ENCODE results near the gene LEF1. TPM values are rescaled to one million over a fixed set of nuclear protein-coding genes. Genes with fewer than 3 reads are reported as not detected.

Gene LEF1
- total and polyA plus RNA-seq, 2 of the 8 experiments (the other 6 are each of a cell fraction or from before 2014, with no cell fraction given) = 2.6 to 5.2 TPM

- no peaks in the 10 kb centered on the region for H3K79me1 ChIP-seq (ENCODE audit: low read depth, low read length)
- H3K79me2 ChIP-seq (ENCODE audit: control insufficient read depth in 1 of 2, insufficient read depth in 2 of 2, low read length in 2 of 2) = no peaks in the 10 kb centered on the region
- H3K4me1 ChIP-seq (replicated peaks in 1 of 4; ENCODE audit: control insufficient read depth in 3 of 4, insufficient read depth in 4 of 4, low read length in 3 of 4) = 0 out of 7 replicates have a peak, but pooled peaks cover 0 to 2% (median 0%) of the 10 kb centered on the region in 4 experiments
- H4K91ac ChIP-seq (replicated peaks; ENCODE audit: insufficient read length, low read length) = no peak overlapping the region
- H3K14ac ChIP-seq (ENCODE audit: insufficient read length) = no peak overlapping the region
- no peaks in the 10 kb centered on the region for H3K27me3 ChIP-seq (replicated peaks in 1 of 4; ENCODE audit: control insufficient read depth in 3 of 4, extremely low read depth in 1 of 4, insufficient read depth in 3 of 4, low read length in 3 of 4)
- H3K56ac ChIP-seq (replicated peaks; ENCODE audit: insufficient read length, low read depth, low read length) = no peak overlapping the region
- CTCF ChIA-PET (ENCODE audit: partially characterized antibody) = interaction anchor here (0.9 kb wide), 1 partner anchor 10 kb away, joined by 3 read pairs; no protein-coding TSS in a partner anchor
- no peak overlapping the region for H3K23ac ChIP-seq (ENCODE audit: insufficient read length)
- no peak overlapping the region for H3K9ac ChIP-seq (replicated peaks in 1 of 4; ENCODE audit: extremely low read depth in 1 of 4, low read depth in 3 of 4, low read length in 3 of 4)
- WGBS, 2 experiments (ENCODE audit: extremely low coverage in 1 of 2, insufficient coverage in 1 of 2, insufficient read length in 1 of 2, insufficient replicate concordance in 2 of 2, low coverage in 1 of 2, low lambda C conversion rate in 2 of 2, missing lambda C conversion rate in 1 of 2) = 100% methylated on average over 1 of the region's 1 CpG; no CpG with 5 or more reads in 1 of the 2 experiments
- no peak overlapping the region for H4K8ac ChIP-seq (ENCODE audit: extremely low read depth, insufficient read depth, low read length)
- no peak overlapping the region for H3K27ac ChIP-seq (ENCODE audit: low read depth, low read length)
- H2BK20ac ChIP-seq (ENCODE audit: low read length) = no peak overlapping the region
- H2AFZ ChIP-seq (ENCODE audit: low read length) = no peak overlapping the region
- no peak overlapping the region for H3K18ac ChIP-seq (ENCODE audit: extremely low read depth, low read length)
- no peak overlapping the region for H2BK5ac ChIP-seq (ENCODE audit: low read depth, low read length)
- POLR2A ChIA-PET (ENCODE audit: partially characterized antibody) = interaction anchor here (0.6 kb wide), 1 partner anchor 511 kb away, joined by 3 read pairs; no protein-coding TSS in a partner anchor
- DNase-seq (ENCODE audit: low read depth in 1 of 2, low spot score in 2 of 2) (no peak), FAIRE-seq (no peak)
- peaks cover 0 to 1% of the 10 kb centered on the region in 2 experiments for H4K20me1 ChIP-seq (replicated peaks in 1 of 2; ENCODE audit: control insufficient read depth in 1 of 2, insufficient read depth in 2 of 2, low read length in 2 of 2)
- no peak for TF ChIP-seq CHD2 (IDR thresholded peaks at IDR 0.05; ENCODE audit: low read length)
- no peak overlapping the region for H2BK15ac ChIP-seq (ENCODE audit: low read length)
- H2BK120ac ChIP-seq (replicated peaks; ENCODE audit: low read depth, low read length) = no peak overlapping the region
- no peaks in the 10 kb centered on the region for H3K23me2 ChIP-seq (ENCODE audit: low read depth, low read length)
- H4K5ac ChIP-seq (ENCODE audit: insufficient read length, low read depth, low read length) = no peak overlapping the region
- H2BK12ac ChIP-seq (ENCODE audit: low read depth, low read length) = no peak overlapping the region
- no peaks in the 10 kb centered on the region for H3K36me3 ChIP-seq (ENCODE audit: control insufficient read depth in 2 of 4, insufficient read depth in 4 of 4, low read length in 3 of 4)
- no peak overlapping the region for H2AK5ac ChIP-seq (ENCODE audit: low read depth, low read length)
- H3K4me3 ChIP-seq (ENCODE audit: extremely low read depth in 1 of 4, insufficient read depth in 2 of 4, low read depth in 3 of 4, low read length in 4 of 4) = no peak overlapping the region
- no peak overlapping the region for H3K4ac ChIP-seq (replicated peaks; ENCODE audit: insufficient read length, low read depth, low read length)
- no peaks in the 10 kb centered on the region for H3K9me3 ChIP-seq (ENCODE audit: insufficient read depth in 2 of 2, low read depth in 1 of 2, low read length in 1 of 2)
- H3K4me2 ChIP-seq (ENCODE audit: insufficient read depth in 1 of 2, low read depth in 2 of 2, low read length in 2 of 2) = no peak overlapping the region
Observed at GRCh38 chr4:108099838-108100237, 68.9 kb downstream of the LEF1 start.

All from H1 (cell line).